OCI-LY1 (cell line): ENCODE data around the gene DNAAF2.

Source experiments
- EZH2 ChIP-seq: fragments of 200-600 bp; sonication (generic), shearing (Covaris generic); IDR thresholded peaks from 2 replicates; pipeline ENCODE4 v1.8.0; 2017; ENCODE audit warnings: borderline replicate concordance, mixed run types, mild to moderate bottlenecking, antibody characterized with exemption, low read length, moderate library complexity, mixed read lengths
- TF ChIP-seq, protein P1 (sequence below): fragments of 200-600 bp; sonication (generic), shearing (Covaris generic); IDR thresholded peaks from 2 replicates; pipeline ENCODE4 v1.5.1; 2017; ENCODE audit warnings: mild to moderate bottlenecking, antibody characterized with exemption, low read length, moderate library complexity, mixed read lengths

DNA sequence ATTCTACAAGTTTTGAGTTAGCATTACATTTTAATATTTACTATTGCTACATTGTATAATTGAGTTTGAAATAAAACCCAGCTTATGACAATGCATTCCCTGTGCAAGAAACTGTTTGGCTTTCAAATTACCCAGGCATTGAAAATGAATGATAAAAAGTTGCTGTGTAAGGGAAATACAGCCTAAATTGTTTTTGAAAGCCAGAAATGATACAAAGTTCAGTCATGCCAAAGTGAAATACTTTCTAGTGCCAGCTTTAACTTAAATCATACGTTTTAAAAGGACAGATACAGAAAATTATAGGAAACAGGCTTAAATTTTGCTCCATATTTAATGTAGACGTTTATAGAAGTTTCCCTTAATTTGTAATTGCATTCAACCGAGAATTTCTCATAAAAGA lies 11.7 kb downstream of the DNAAF2 start:
- TF ChIP-seq, protein P1, sequence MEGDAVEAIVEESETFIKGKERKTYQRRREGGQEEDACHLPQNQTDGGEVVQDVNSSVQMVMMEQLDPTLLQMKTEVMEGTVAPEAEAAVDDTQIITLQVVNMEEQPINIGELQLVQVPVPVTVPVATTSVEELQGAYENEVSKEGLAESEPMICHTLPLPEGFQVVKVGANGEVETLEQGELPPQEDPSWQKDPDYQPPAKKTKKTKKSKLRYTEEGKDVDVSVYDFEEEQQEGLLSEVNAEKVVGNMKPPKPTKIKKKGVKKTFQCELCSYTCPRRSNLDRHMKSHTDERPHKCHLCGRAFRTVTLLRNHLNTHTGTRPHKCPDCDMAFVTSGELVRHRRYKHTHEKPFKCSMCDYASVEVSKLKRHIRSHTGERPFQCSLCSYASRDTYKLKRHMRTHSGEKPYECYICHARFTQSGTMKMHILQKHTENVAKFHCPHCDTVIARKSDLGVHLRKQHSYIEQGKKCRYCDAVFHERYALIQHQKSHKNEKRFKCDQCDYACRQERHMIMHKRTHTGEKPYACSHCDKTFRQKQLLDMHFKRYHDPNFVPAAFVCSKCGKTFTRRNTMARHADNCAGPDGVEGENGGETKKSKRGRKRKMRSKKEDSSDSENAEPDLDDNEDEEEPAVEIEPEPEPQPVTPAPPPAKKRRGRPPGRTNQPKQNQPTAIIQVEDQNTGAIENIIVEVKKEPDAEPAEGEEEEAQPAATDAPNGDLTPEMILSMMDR: no peak
- TF ChIP-seq EZH2: no peak
